GM19025 (cell line): ENCODE data around the gene MYADML2.
"Not testable (repeated sequence)": the region's sequence is repeated elsewhere in the genome, so short reads cannot be mapped to it uniquely, and the experiment has no call there.

Source experiments
- ATAC-seq: cut with Tn5 transposase; IDR thresholded peaks from one replicate; pipeline ENCODE4 v1.9.1; 2021; ENCODE audit warnings: mild to moderate bottlenecking, low read depth, moderate library complexity; ENCODE audit not compliant: unreplicated experiment

Gene MYADML2

GRCh38 chr17:81959362-81960129, 12.5 kb upstream of the MYADML2 start:
- ATAC-seq, result peak; percentile 67

- no peak for ATAC-seq
Observed at GRCh38 chr17:81958633-81959342, 11.8 kb upstream of the MYADML2 start.

GRCh38 chr17:81957691-81958432, 10.8 kb upstream of the MYADML2 start:
- ATAC-seq, result no peak

GRCh38 chr17:81956607-81957589, 9.9 kb upstream of the MYADML2 start:
- no peak for ATAC-seq

- no peak for ATAC-seq
Observed at GRCh38 chr17:81955756-81956544, 8.9 kb upstream of the MYADML2 start.

- ATAC-seq, result no peak
Observed at GRCh38 chr17:81955058-81955681, 8.1 kb upstream of the MYADML2 start.

- ATAC-seq, result no peak
Observed at GRCh38 chr17:81954131-81955057, 7.4 kb upstream of the MYADML2 start.

GRCh38 chr17:81953443-81953842, 6.4 kb upstream of the MYADML2 start:
- not testable (repeated sequence) for ATAC-seq

GRCh38 chr17:81952792-81953228, 5.8 kb upstream of the MYADML2 start:
- no peak for ATAC-seq

- no peak for ATAC-seq
Observed at GRCh38 chr17:81951785-81952684, 5.0 kb upstream of the MYADML2 start.

- ATAC-seq, result no peak
Observed at GRCh38 chr17:81950501-81950900, 3.5 kb upstream of the MYADML2 start.

- no peak for ATAC-seq
Observed at GRCh38 chr17:81948635-81949378, 1.8 kb upstream of the MYADML2 start.

GRCh38 chr17:81944858-81945257, 2.2 kb downstream of the MYADML2 start:
- no peak for ATAC-seq

GRCh38 chr17:81942167-81942553, 4.9 kb downstream of the MYADML2 start:
- no peak for ATAC-seq

GRCh38 chr17:81941484-81942166, 5.4 kb downstream of the MYADML2 start:
- no peak for ATAC-seq
